Measurements from ENCODE around the gene COG1. TPM values are rescaled to one million over a fixed set of nuclear protein-coding genes. Genes with fewer than 3 reads are reported as not detected.
A peak's percentile ranks its signal among the peaks of the same experiment; 100 is the strongest.

The COG1 gene
- total and polyA plus RNA-seq, 9 of the 15 experiments (the other 6 are each of a cell fraction or from before 2014, with no cell fraction given): 9.5 to 26.8 (median 12.9) TPM

- no peak for TF ChIP-seq MYBL2 (IDR thresholded peaks at IDR 0.05; ENCODE audit: low read depth)
- TF ChIP-seq MYBL2 (CRISPR knock-in tag; IDR thresholded peaks at IDR 0.05; ENCODE audit: borderline replicate concordance): no peak
- no peak for TF ChIP-seq RHOXF2B (CRISPR knock-in tag; conservative IDR thresholded peaks at IDR 0.05)
- no peak for TF ChIP-seq HDAC3 (IDR thresholded peaks at IDR 0.05; ENCODE audit: borderline replicate concordance, partially characterized antibody)
- no peak for TF ChIP-seq PATZ1 (CRISPR knock-in tag; IDR thresholded peaks at IDR 0.05; ENCODE audit: borderline replicate concordance)
- no peak for TF ChIP-seq TSHZ1 (CRISPR knock-in tag; IDR thresholded peaks at IDR 0.05)
- no peak for TF ChIP-seq SP2 (IDR thresholded peaks at IDR 0.05; ENCODE audit: extremely low read depth, low read depth, low read length, poor library complexity, severe bottlenecking)
- TF ChIP-seq ZNF24 (IDR thresholded peaks at IDR 0.05): no peak
- no peak for TF ChIP-seq BRCA1 (IDR thresholded peaks at IDR 0.05)
- no peak for TF ChIP-seq BRCA1 (CRISPR knock-in tag; IDR thresholded peaks at IDR 0.05)
- no peak for TF ChIP-seq C11orf30 (IDR thresholded peaks at IDR 0.05; ENCODE audit: low read depth)
- TF ChIP-seq FOXP1 (CRISPR knock-in tag; IDR thresholded peaks at IDR 0.05): no peak
- no peak for TF ChIP-seq ZFP1 (CRISPR knock-in tag; IDR thresholded peaks at IDR 0.05)
- no peak for TF ChIP-seq MBD2 (IDR thresholded peaks at IDR 0.05; ENCODE audit: borderline replicate concordance, low read depth)
- TF ChIP-seq TEAD1 (CRISPR knock-in tag; IDR thresholded peaks at IDR 0.05): no peak
- TF ChIP-seq SAFB (IDR thresholded peaks at IDR 0.05; ENCODE audit: borderline replicate concordance, low read depth, low read length): no peak
- TF ChIP-seq CTCF (IDR thresholded peaks at IDR 0.05 in 2 of 3, conservative IDR thresholded peaks at IDR 0.05 in 1 of 3; ENCODE audit: insufficient read depth in 2 of 3, low read depth in 1 of 3, low read length in 3 of 3): no peak
- TF ChIP-seq ZNF778 (CRISPR knock-in tag; IDR thresholded peaks at IDR 0.05): no peak
- TF ChIP-seq EGR1 (conservative IDR thresholded peaks at IDR 0.05): no peak
- no peak for TF ChIP-seq FOXA1 (IDR thresholded peaks at IDR 0.05; ENCODE audit: borderline replicate concordance)
- no peak for TF ChIP-seq BMI1 (IDR thresholded peaks at IDR 0.05; ENCODE audit: low read length)
- peak; percentile 69 for TF ChIP-seq ESRRA (IDR thresholded peaks at IDR 0.05; ENCODE audit: borderline replicate concordance, low read depth)
Observed at GRCh38 chr17:73192206-73192893, 505 bp upstream of the COG1 start (continued).

Measured in K562 (cell line).